GM10248 (cell line): ENCODE results near the gene KIF16B.

Experiments used
- CTCF ChIA-PET: fragments of 300-600 bp; sonication (Branson Sonifier 250); formaldehyde crosslinking; extraction: SDS; loops from one replicate; lab custom pipeline; 2021; ENCODE audit warnings: antibody characterized with exemption; lab: Yijun Ruan, JAX
- POLR2A ChIA-PET: fragments of 350-650 bp; sonication (Branson Sonifier 250); formaldehyde crosslinking; extraction: SDS; loops from one replicate; lab custom pipeline; 2020; ENCODE audit warnings: antibody characterized with exemption; lab: Yijun Ruan, JAX
- DNase-seq: peaks from one replicate; pipeline ENCODE4 v3.0.0; 2012; ENCODE audit errors: extremely low spot score
- CTCF ChIP-seq: IDR thresholded peaks from 2 replicates; pipeline ENCODE4 v1.5.1; 2012; ENCODE audit warnings: mild to moderate bottlenecking, low read depth; ENCODE audit errors: extremely low read depth, missing control alignments, control extremely low read depth

KIF16B gene

DNA sequence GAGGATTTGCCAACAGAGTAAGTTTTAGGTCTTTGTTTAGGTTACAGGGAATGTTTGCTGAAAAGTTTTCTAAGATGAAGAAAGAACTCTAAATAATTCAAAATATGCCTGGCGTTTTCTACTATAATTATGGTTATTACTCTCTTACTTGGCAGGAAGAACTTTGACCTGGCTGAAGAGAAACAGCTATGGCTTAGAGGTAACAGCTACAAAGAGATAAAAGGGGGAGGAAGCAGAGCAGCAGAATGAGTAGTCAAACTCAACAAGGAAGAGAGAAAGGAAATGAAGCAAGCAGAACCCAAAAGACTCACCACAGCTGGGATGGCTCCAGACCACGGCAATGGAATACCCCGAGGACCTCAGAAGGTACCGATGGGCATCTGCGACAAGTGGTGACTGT, 95.6 kb downstream of the KIF16B start:
- no peak for TF ChIP-seq CTCF
- CTCF ChIA-PET = interaction anchor here (0.7 to 2.7 kb wide), 2 partner anchors 11 to 777 kb away, joined by 3 to 11 read pairs; no protein-coding TSS in a partner anchor
- DNase-seq = no peak
- POLR2A ChIA-PET = no interaction called here

DNA sequence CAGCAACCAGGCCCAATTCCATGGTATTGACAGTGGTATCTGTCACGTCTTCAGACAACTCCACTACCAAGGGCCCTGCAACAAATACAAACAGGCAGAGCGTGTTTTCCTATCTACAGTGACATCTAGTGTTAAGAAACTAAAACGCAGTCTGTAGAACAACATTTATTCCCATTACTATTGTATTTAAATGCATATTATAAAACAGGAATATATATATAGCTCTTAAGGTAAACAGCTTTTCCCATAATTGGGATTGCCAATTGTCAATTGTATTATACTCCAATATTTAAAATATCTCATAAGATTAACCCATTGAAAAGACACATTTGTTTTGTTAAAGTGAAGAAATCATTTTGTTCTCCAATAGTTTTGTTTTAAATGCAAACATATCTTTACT, 97.2 kb downstream of the KIF16B start:
- peak; percentile 34 for DNase-seq
- POLR2A ChIA-PET = no interaction called here
- TF ChIP-seq CTCF = peak; percentile 65
- CTCF ChIA-PET = interaction anchor here (0.7 to 4.4 kb wide), 19 partner anchors 8 to 983 kb away, joined by 3 to 49 read pairs (median 3); no protein-coding TSS in a partner anchor

DNA sequence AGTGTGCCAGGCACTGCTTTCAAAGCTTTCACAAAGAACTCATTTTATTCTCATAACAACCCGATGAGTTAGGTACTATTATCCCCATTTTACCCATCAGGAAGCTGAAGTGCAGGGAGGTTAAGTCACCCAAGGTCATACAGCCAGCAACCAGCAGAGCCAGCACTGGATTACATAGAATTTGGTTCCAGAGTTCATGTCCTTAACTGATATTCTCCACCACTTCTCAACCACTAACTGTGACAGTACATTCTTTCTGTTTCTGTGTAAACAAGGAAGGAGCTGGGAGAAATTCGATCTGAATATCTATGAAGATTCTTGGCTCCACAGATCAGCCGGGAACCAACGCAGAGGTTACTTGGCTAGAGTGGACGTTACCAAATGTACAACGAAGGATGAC, 98.0 kb downstream of the KIF16B start:
- ChIA-PET CTCF (interaction anchor here (0.7 to 4.4 kb wide), 21 partner anchors 8 to 982 kb away, joined by 3 to 49 read pairs (median 3); no protein-coding TSS in a partner anchor), POLR2A (no interaction called here)
- no peak for TF ChIP-seq CTCF
- DNase-seq = no peak

DNA sequence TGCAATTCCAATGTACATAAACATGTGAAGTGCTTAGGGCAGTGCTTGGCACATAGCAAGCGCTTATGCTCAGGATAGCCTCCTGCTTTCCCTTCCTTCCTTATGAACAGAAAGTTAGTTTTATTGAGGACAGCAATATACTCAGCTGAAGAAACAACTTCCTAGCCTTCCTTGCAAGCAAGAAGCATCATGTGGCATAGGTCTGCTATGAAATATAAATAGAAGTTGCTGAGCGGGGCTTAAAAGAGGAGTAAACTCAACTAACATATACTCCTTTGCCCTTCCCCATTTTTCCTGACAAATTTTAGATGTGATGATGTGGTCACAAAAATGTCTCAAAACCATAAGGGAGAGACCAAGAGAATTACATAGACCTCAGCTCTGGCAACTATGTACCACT, 98.9 kb downstream of the KIF16B start:
- no peak for TF ChIP-seq CTCF
- CTCF ChIA-PET = interaction anchor here (1.0 to 4.4 kb wide), 7 partner anchors 15 to 820 kb away, joined by 3 to 49 read pairs (median 4); no protein-coding TSS in a partner anchor
- DNase-seq = no peak
- POLR2A ChIA-PET = no interaction called here

- ChIA-PET CTCF (interaction anchor here (1.2 to 4.4 kb wide), 2 partner anchors 10 to 765 kb away, joined by 4 to 49 read pairs; no protein-coding TSS in a partner anchor), POLR2A (no interaction called here)
- TF ChIP-seq CTCF = no peak
- no peak for DNase-seq
Observed at GRCh38 chr20:16472045-16472872, 101.0 kb downstream of the KIF16B start.

GRCh38 chr20:16469395-16469905, 103.8 kb downstream of the KIF16B start:
- ChIA-PET CTCF (no interaction called here), POLR2A (no interaction called here)
- DNase-seq = no peak
- no peak for TF ChIP-seq CTCF
